Activated B cell treated with CpG ODN at 0.5 μM for 24 hours (primary cell): ENCODE measurements around the gene TCF3. TPM values are rescaled to one million over a fixed set of nuclear protein-coding genes. Genes with fewer than 3 reads are reported as not detected.

Experiments
- ATAC-seq: fragments of 200-7000 bp; cut with Tn5 transposase; one replicate; pipeline ENCODE4 v1.10.0; 2021; ENCODE audit warnings: low read depth, mild to moderate bottlenecking, moderate library complexity
- CTCF ChIA-PET: fragments of 350-600 bp; sonication (Branson Sonifier 250); formaldehyde crosslinking; loops from one replicate; lab custom pipeline; 2021; ENCODE audit warnings: antibody characterized with exemption; lab: Charles Lee
- POLR2A ChIA-PET: fragments of 350-600 bp; sonication (Branson Sonifier 250); formaldehyde crosslinking; loops from one replicate; lab custom pipeline; 2021; ENCODE audit warnings: antibody characterized with exemption; lab: Charles Lee
- DNase-seq: peaks from one replicate; pipeline ENCODE4 v3.0.0; 2022
- H3K27ac Mint-ChIP-seq: one replicate; pipeline ENCODE4 v1.8.0; 2020; ENCODE audit warnings: mixed read lengths
- H3K27me3 Mint-ChIP-seq: one replicate; pipeline ENCODE4 v1.8.0; 2021; ENCODE audit warnings: mixed read lengths
- H3K36me3 Mint-ChIP-seq: one replicate; pipeline ENCODE4 v1.8.0; 2021; ENCODE audit warnings: low read depth, mixed read lengths
- H3K4me1 Mint-ChIP-seq: one replicate; pipeline ENCODE4 v1.8.0; 2021; ENCODE audit warnings: mixed read lengths
- H3K4me3 Mint-ChIP-seq: one replicate; pipeline ENCODE4 v1.8.0; 2020; ENCODE audit warnings: mild to moderate bottlenecking, mixed read lengths
- H3K9me3 Mint-ChIP-seq: one replicate; pipeline ENCODE4 v1.8.0; 2020; ENCODE audit warnings: mixed read lengths
- intact Hi-C: fragments of 100-400 bp; cut with micrococcal nuclease; formaldehyde crosslinking; loops from one replicate; pipeline ENCODE4 v1.15.1; 2024
- total RNA-seq: library from RNA; stranded (reverse); gene quantifications from 2 replicates; pipeline ENCODE4 v1.2.3, GENCODE V29; 2022
- TF ChIP-seq, protein P1 (sequence below): fragments of 200-600 bp; IDR thresholded peaks from one replicate; pipeline ENCODE4 v1.8.0; 2022; ENCODE audit warnings: antibody characterized with exemption, mild to moderate bottlenecking

Gene TCF3
- total RNA-seq, 1 donor from 2014 or later = 143 TPM

DNA sequence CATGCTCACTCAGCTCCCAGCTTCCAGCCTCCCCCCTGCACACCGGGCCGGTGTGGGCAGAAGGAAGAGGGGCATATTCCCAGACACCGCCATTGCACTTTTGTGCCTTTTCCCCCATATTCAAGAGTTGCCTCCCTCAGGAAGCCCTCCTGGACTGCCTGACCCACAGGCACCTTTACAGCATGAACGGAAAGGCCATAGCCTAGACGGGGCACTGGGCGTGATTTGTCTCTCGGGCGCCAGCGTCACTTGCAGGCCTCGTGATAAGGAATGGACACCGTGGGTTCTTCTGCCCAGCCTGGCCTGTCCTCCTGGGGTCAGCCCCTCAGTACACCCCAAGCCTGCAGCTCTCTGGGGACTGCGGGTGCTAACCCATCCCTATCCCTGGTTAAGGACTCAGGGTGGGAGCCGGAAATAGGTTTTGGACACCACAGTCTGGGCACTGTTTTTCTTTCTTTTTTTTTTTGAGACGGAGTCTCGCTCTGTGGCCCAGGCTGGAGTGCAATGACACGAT is 46.2 kb downstream of the TCF3 start:
- POLR2A ChIA-PET = interaction anchor here (0.6 to 7.6 kb wide), 10 partner anchors 11 to 66 kb away, joined by 3 to 88 read pairs (median 5); partner anchors contain the start of genes MBD3, MEX3D and TCF3
- Mint-ChIP-seq H3K36me3 (peaks cover 20% of the 10 kb centered on the region), H3K4me3 (peak overlapping the region; percentile 93), H3K4me1 (peaks cover 50% of the 10 kb centered on the region), H3K9me3 (no peaks in the 10 kb centered on the region), H3K27me3 (no peaks in the 10 kb centered on the region), H3K27ac (peak overlapping the region; percentile 96)
- CTCF ChIA-PET = interaction anchor here (1.5 kb wide), 1 partner anchor 66 kb away, joined by 8 read pairs; no protein-coding TSS in a partner anchor
- intact Hi-C loops = loop anchor here (1.0 kb wide), 1 partner anchor 161 kb away; no protein-coding TSS in a partner anchor
- ATAC-seq = no peak
- DNase-seq = no peak
- TF ChIP-seq, protein P1, sequence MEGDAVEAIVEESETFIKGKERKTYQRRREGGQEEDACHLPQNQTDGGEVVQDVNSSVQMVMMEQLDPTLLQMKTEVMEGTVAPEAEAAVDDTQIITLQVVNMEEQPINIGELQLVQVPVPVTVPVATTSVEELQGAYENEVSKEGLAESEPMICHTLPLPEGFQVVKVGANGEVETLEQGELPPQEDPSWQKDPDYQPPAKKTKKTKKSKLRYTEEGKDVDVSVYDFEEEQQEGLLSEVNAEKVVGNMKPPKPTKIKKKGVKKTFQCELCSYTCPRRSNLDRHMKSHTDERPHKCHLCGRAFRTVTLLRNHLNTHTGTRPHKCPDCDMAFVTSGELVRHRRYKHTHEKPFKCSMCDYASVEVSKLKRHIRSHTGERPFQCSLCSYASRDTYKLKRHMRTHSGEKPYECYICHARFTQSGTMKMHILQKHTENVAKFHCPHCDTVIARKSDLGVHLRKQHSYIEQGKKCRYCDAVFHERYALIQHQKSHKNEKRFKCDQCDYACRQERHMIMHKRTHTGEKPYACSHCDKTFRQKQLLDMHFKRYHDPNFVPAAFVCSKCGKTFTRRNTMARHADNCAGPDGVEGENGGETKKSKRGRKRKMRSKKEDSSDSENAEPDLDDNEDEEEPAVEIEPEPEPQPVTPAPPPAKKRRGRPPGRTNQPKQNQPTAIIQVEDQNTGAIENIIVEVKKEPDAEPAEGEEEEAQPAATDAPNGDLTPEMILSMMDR = no peak

GRCh38 chr19:1605236-1606137 is 46.9 kb downstream of the TCF3 start, which contains the start of gene UQCR11:
TSS of gene UQCR11 (minus strand) at chr19:1605462. CDS start at chr19:1605409, 53 bp downstream.
- TF ChIP-seq, protein P1 = no peak
- no peaks in the 10 kb centered on the region for H3K27me3 Mint-ChIP-seq
- peak; percentile 87 for DNase-seq
- peak within 1 kb of the TSS; percentile 96 for H3K27ac Mint-ChIP-seq
- ATAC-seq = peak; percentile 88
- intact Hi-C loops = loop anchor here (1.0 kb wide), 6 partner anchors 13 to 330 kb away; partner anchors contain the start of genes ATP8B3, FAM174C, MBD3 and TCF3
- H3K36me3 Mint-ChIP-seq = peaks cover 16% of the 10 kb centered on the region
- POLR2A ChIA-PET = interaction anchor here (0.6 to 7.6 kb wide), 19 partner anchors 10 to 539 kb away, joined by 3 to 88 read pairs (median 4); partner anchors contain the start of genes ARHGAP45, CIRBP, MBD3 and TCF3
- H3K9me3 Mint-ChIP-seq = no peaks in the 10 kb centered on the region
- peak within 1 kb of the TSS; percentile 93 for H3K4me3 Mint-ChIP-seq
- H3K4me1 Mint-ChIP-seq = peaks cover 49% of the 10 kb centered on the region
- CTCF ChIA-PET = interaction anchor here (1.5 kb wide), 1 partner anchor 67 kb away, joined by 8 read pairs; no protein-coding TSS in a partner anchor

DNA sequence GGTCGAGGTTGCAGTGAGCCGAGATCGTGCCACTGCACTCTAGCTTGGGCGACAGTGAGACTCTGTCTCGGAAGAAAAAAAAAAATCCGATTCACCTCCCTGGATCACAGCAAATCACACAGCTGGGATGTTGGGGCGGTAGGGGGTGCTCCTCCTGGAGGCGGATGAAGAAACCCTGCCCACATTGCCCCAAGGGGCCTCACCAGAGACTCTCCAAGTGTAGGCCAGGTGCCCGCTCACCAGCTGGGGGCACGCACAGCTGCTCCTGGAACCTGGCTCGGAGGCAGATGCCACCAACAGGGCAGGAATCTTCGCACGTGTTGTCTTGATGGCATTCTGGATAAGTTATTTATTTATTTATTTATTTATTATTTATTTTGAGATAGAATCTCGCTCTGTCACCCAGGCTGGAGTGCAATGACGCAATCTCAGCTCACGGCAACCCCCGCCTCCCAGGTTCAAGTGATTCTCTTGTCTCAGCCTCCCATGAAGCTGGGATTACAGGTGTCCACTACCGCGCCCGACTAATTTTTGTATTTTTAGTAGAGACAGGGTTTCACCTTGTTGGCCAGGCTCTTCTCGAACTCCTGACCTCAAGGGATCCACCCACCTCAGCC is 50.2 kb downstream of the TCF3 start:
- TF ChIP-seq, protein P1 = no peak
- H3K4me1 Mint-ChIP-seq = peaks cover 40% of the 10 kb centered on the region
- intact Hi-C loops = no loop called here
- H3K9me3 Mint-ChIP-seq = no peaks in the 10 kb centered on the region
- peaks cover 29% of the 10 kb centered on the region for H3K36me3 Mint-ChIP-seq
- DNase-seq (no peak), ATAC-seq (no peak)
- ChIA-PET POLR2A (interaction anchor here (0.7 to 7.6 kb wide), 2 partner anchors 10 to 315 kb away, joined by 3 to 88 read pairs; partner anchors contain the start of gene MBD3), CTCF (no interaction called here)
- H3K4me3 Mint-ChIP-seq = no peak overlapping the region
- H3K27ac Mint-ChIP-seq = no peak overlapping the region
- H3K27me3 Mint-ChIP-seq = no peaks in the 10 kb centered on the region

- DNase-seq (no peak), ATAC-seq (no peak)
- peaks cover 41% of the 10 kb centered on the region for H3K4me1 Mint-ChIP-seq
- CTCF ChIA-PET = no interaction called here
- intact Hi-C loops = no loop called here
- H3K27me3 Mint-ChIP-seq = no peaks in the 10 kb centered on the region
- H3K27ac Mint-ChIP-seq = no peak overlapping the region
- no peaks in the 10 kb centered on the region for H3K9me3 Mint-ChIP-seq
- H3K4me3 Mint-ChIP-seq = no peak overlapping the region
- peaks cover 34% of the 10 kb centered on the region for H3K36me3 Mint-ChIP-seq
- POLR2A ChIA-PET = interaction anchor here (1.2 to 7.6 kb wide), 2 partner anchors 9 to 10 kb away, joined by 5 to 88 read pairs; partner anchors contain the start of gene MBD3
- TF ChIP-seq, protein P1 = no peak
Measured at GRCh38 chr19:1601613-1602064, 50.8 kb downstream of the TCF3 start.
